GM08714 (cell line): Measurements from ENCODE around the gene SCNN1G.
A peak's percentile ranks its signal among the peaks of the same experiment; 100 is the strongest.

Experiments
- H3K4me3 ChIP-seq: fragments of 200-500 bp; sonication (Bioruptor generic); 2 replicates; pipeline ENCODE4 v1.5.1; 2014; ENCODE audit warnings: mild to moderate bottlenecking, low read length, inconsistent platforms
- ZNF274 ChIP-seq: IDR thresholded peaks from 2 replicates; pipeline ENCODE4 v1.6.1; 2012; ENCODE audit warnings: mild to moderate bottlenecking, low read depth, low read length

The SCNN1G gene

DNA sequence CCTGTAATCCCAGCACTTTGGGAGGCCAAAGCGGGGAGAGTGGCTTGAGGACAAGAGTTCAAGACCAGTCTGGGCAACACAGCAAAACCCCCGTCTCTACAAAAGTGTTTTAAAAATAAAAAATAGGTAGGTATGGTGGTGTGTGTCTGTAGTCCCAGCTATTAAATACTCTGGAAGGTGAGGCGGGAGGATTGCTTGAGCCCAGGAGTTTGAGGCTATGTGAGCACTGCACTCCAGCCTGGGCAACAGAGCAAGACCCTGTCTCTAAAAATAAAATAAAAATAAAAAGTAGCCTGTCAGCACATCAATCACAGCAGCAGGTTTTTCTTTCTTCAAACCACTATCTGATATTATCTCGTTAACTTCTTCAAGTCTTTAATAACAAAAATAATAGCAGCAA lies 34.9 kb upstream of the SCNN1G start:
- no peak for TF ChIP-seq ZNF274
- H3K4me3 ChIP-seq, result no peak overlapping the region; the same call in 1 of the 2 replicates

- H3K4me3 ChIP-seq, result peak overlapping the region; percentile 72
- TF ChIP-seq ZNF274, result no peak
These were observed 34.4 kb upstream of the SCNN1G start for GRCh38 chr16:23148166-23148512.

DNA sequence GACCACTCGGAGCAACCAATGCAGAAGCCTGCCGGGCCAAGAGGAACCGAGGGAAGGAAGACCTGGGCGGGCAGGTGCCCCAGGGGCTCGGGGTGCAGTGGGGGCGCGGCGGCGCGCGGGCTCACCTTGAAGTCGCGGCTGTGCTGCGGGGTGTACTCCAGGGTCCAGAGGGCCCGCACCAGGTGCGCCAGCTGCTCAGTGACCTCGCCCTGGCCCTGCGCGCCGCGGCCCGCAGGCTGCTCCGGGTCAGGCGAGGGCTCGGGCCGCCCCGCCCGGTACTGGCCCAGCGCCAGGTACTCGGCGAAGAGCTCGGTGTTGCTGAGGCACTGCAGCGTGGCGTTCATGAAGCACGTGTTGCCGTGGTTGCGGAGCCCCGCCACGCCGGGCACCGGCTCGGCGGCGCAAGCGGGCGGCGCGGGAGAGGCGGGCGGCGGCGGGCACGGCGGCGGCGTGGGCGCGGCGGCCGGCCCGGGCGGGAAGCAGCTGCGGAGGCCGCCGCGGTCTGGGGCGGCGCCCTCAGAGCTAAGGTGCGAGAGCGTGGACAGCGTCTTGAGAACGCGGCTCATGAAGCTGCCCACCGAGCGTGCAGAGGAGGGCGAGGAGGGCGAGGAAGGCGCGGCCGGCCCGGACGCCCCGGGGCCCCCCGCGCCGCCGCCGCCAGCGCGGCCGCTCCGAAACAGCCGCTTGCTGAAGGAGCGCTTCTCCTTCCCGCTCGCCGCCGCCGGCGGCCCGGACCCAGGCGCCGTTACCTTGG lies 33.9 kb upstream of the SCNN1G start:
- no peak for TF ChIP-seq ZNF274
- peak overlapping the region; percentile 72 for H3K4me3 ChIP-seq

GRCh38 chr16:23149267-23149992 lies 33.1 kb upstream of the SCNN1G start, which contains the start of gene USP31:
USP31 (minus strand) TSS chr16:23149452; CDS start chr16:23149270, 182 bp downstream.
- H3K4me3 ChIP-seq, result peak within 1 kb of the TSS; percentile 72
- no peak for TF ChIP-seq ZNF274

DNA sequence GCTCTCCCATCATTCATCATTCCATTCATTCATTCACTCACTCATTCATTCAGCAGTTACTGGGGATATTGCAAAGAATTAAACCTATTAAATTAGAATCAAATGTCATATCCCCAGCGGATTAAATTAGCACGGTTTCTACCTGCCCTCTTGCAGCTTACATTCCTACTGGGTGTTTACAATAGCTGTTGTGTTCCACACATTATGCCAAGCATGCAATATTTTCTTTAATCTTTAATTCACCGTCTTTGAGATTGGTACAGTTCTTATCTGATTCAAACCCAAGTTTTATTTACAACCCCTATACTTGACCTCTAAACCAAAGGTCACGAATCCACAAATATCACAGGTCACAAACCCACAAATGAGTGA lies 32.6 kb upstream of the SCNN1G start:
- H3K4me3 ChIP-seq, result peak overlapping the region; percentile 65
- TF ChIP-seq ZNF274, result no peak

DNA sequence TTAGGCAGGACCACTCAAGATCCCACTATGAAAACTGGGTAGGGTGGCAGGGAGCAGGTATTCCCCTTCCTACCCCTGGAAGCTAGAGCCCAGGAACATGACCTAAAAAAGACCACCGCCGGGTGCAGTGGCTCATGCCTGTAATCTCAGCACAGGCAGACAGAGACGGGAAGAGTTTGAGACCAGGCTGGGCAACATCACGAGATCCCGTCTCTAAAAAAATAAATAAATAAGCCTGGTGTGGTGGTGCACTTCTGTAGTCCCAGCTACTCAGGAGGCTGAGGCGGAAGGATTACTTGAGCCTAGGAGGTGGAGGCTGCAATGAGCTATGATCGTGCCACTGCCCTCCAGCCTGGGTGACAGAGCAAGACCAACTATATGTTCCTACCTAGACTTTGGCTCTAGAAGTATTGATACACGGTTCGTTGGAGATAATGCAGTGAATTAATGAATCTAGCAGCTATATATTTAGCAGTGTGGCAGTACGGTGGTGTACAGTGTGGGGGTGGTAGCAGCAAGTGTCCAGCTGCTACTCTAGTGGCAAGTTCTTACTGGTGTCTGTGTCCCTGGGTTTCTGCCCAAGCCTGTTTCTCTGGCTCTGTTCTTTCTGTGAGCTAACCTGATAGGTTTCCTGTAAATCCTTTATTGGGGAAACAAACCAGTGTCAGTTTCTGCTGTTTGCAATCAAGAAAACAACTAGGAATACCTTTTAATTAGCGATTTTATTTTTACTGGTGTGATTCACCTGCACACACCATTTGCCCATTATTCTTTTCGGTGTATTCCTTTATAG lies 30.0 kb upstream of the SCNN1G start:
- H3K4me3 ChIP-seq, result no peak overlapping the region
- TF ChIP-seq ZNF274, result no peak

DNA sequence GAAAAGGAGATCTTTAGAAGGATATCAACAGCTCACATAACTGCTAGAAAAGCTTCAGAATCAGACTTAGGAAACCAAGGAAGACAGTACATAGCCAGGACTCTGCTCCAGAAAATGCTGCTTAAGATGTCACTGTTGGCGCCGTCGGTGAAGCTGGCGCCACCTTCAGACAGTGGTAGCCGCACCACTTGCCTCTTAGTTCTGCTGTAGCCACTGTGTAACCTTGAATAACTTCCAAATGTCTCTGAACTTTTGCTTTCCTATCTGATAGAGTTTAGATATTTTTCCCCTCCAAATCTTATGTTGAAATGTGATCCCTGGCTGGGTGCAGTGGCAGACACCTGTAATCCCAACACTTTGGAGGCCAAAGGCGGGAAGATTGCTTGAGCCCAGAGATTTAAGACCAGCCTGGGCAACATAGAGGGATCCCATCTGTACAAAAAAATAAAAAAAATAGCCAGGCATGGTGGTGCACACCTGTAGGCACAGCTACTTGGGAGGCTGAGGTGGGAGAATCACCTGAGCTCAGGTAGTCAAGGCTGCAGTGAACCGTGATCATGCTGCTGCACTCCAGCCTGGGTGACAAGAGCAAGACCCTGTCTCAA lies 27.0 kb upstream of the SCNN1G start:
- TF ChIP-seq ZNF274, result no peak
- no peak overlapping the region for H3K4me3 ChIP-seq

DNA sequence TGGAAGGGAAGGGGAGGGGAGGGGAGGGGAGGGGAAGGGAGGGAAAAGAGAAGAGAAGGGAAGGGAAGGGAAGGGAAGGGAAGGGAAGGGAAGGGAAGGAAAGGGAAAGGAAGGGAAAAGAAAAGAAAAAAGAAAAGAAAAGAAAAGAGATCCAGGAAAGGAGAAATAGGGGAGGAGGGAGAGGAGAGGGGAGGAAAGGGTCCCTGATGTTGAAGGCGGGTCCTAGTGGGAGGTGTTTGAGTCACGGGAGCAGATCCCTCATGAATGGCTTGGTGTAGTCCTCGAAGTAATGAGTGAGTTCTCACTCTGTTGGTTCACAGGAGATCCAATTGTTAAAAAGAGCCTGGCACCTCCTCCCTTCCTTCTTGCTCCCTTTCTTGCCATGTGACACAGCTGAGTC lies 26.4 kb upstream of the SCNN1G start:
- no peak overlapping the region for H3K4me3 ChIP-seq
- no peak for TF ChIP-seq ZNF274

DNA sequence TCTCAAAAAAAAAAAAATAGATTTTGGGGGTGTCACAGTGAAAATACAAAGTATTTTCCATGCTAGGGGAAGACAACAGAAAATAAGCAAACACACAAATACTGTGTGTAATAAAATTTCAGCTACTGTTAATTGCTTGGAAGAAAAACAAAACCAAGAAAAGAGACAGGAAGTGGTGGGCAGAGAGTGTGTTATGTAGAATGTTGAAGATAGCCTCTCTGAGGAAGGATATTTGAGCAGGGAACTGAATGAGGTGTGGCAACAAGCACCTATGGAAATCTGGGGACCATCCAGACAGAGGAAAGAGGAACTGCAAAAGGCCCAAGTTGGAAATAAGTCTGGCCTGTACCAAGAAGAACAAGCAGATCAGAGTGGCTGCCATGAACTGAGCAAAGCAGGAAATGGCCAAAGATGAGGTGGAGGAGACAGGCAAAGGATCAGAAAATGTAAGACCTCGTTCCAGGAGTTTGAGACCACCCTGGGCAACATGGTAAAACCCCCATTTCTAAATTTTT lies 25.5 kb upstream of the SCNN1G start:
- no peak for TF ChIP-seq ZNF274
- no peak overlapping the region for H3K4me3 ChIP-seq

DNA sequence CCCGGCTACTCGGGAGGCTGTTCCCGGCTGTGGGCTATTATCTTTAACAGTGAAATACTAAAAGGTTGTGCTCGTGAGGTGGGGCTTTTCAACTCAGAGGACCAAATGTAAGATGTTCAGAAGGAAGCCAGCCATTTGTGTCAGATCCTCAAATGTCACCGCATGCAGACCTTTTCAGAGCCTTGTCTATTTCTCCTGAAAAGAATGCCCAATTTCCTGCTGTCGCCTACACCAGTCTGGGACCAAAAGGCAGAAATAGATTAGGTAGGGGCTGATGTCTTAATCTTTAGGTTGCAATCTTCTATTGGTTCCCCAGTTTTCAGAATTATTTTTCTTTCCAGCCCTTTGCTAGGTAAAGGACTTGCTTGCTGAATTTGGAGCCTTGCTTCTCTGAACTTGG lies 24.4 kb upstream of the SCNN1G start:
- TF ChIP-seq ZNF274, result no peak
- no peak overlapping the region for H3K4me3 ChIP-seq

DNA sequence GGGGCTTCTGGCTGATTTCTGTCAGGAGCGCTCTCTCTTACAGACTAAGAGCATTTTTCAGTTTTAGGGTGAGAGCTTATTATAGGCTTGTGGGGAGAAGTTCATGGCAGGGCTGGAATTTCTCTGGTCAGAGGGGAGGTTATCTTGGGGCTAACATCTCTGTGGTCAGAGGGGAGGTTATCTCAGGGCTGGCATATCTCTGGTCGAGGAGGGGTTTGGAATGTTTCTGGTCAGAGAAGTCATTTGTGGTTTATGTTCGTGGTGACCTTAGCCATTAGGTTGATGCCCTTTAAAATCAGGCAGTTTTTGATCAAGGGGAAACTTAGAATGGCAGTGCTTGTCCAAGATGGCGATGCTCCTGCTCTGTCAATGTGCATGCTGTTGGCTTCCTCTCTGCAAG lies 22.5 kb upstream of the SCNN1G start:
- no peak for TF ChIP-seq ZNF274
- H3K4me3 ChIP-seq, result no peak overlapping the region

GRCh38 chr16:23160574-23160973 lies 22.0 kb upstream of the SCNN1G start:
- no peak for TF ChIP-seq ZNF274
- no peak overlapping the region for H3K4me3 ChIP-seq

- TF ChIP-seq ZNF274, result no peak
- H3K4me3 ChIP-seq, result no peak overlapping the region
These were observed 18.6 kb upstream of the SCNN1G start for GRCh38 chr16:23163921-23164320.

DNA sequence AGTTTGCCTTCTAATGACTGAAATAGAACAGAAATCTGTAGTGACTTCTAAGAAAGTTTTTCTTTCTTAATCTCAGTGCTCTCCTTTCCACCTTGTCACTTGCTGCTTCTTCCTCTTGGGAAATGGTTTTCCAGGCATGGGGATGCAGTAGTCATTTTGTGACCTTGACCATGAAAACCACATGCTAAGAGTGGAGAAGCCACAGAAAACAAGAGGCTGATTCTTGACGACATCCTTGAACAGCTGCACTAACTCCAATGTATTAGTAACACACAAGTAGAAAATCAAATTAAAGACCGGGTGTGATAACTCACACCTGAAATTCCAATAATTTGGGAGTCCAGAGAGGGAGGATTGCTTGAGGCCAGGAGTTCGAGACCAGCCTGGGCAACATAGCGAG lies 17.8 kb upstream of the SCNN1G start:
- no peak overlapping the region for H3K4me3 ChIP-seq
- TF ChIP-seq ZNF274, result no peak
